ENCODE data around the gene RAVER2. TPM values are rescaled to one million over a fixed set of nuclear protein-coding genes. Genes with fewer than 3 reads are reported as not detected.

The RAVER2 gene
- total RNA-seq, 1 experiment from 2014 or later, result 13.3 TPM

GRCh38 chr1:64866689-64867088 is 121.8 kb downstream of the RAVER2 start:
- DNase-seq, result no peak
- peaks cover 3 to 13% (median 4%) of the 10 kb centered on the region in 3 experiments; a peak in 4 of 7 replicates for H3K36me3 Mint-ChIP-seq (ENCODE audit: insufficient read depth in 1 of 3, low read depth in 3 of 3)

More at GRCh38 chr1:64866689-64867088, 121.8 kb downstream of the RAVER2 start:
- Histone ChIP-seq H3K23me2 (ENCODE audit: insufficient read length, low read depth, low read length, poor library complexity, severe bottlenecking) (no peaks in the 10 kb centered on the region), H2BK15ac (ENCODE audit: low read depth, low read length) (no peak overlapping the region), H3K27ac (ENCODE audit: insufficient read length, low read depth, low read length) (no peak overlapping the region), H3K79me1 (ENCODE audit: insufficient read depth, low read depth, low read length, poor library complexity, severe bottlenecking) (no peaks in the 10 kb centered on the region), H4K91ac (ENCODE audit: insufficient read length, low read depth, low read length) (no peak overlapping the region), H2AK5ac (ENCODE audit: insufficient read length, low read length) (no peak overlapping the region), H4K20me1 (ENCODE audit: control insufficient read depth, insufficient read depth, insufficient read length) (no peaks in the 10 kb centered on the region), H3K9ac (ENCODE audit: extremely low read depth, insufficient read length, low read length) (no peak overlapping the region), H2BK5ac (ENCODE audit: insufficient read length, low read length) (no peak overlapping the region), H2AFZ (ENCODE audit: low read length) (no peak overlapping the region), H4K5ac (ENCODE audit: insufficient read length, low read depth, low read length) (no peak overlapping the region), H3K18ac (ENCODE audit: insufficient read length, low read depth, low read length) (no peak overlapping the region), H3T11ph (ENCODE audit: low read length) (no peak overlapping the region), H3K27me3 (ENCODE audit: insufficient read depth, low read length) (no peaks in the 10 kb centered on the region), H3K23ac (ENCODE audit: insufficient read length, low read depth, low read length) (no peak overlapping the region), H2BK120ac (ENCODE audit: low read depth, low read length, poor library complexity, severe bottlenecking) (no peak overlapping the region), H3K14ac (ENCODE audit: insufficient read depth, low read length) (no peak overlapping the region), H3K4me1 (ENCODE audit: insufficient read depth, low read length) (no peaks in the 10 kb centered on the region), H4K8ac (replicated peaks; ENCODE audit: insufficient read length, low read depth, low read length) (no peak overlapping the region), H3K56ac (ENCODE audit: insufficient read length, low read depth, low read length) (no peak overlapping the region), H2BK12ac (ENCODE audit: insufficient read length, low read depth, low read length) (no peak overlapping the region), H2BK20ac (ENCODE audit: low read depth, low read length, poor library complexity, severe bottlenecking) (no peak overlapping the region), H3K79me2 (ENCODE audit: insufficient read depth, low read length) (no peaks in the 10 kb centered on the region), H3K9me3 (ENCODE audit: control insufficient read depth, low read depth, low read length) (no peaks in the 10 kb centered on the region), H3K4ac (ENCODE audit: low read depth, low read length) (no peak overlapping the region), H3K4me2 (ENCODE audit: insufficient read depth, insufficient read length, low read length) (no peak overlapping the region)
- no CpG with 5 or more reads among the region's 10 CpGs for WGBS (ENCODE audit: extremely low coverage, insufficient read length, low lambda C conversion rate)
- TF ChIP-seq CTCF (conservative IDR thresholded peaks at IDR 0.05), result no peak
- no peak overlapping the region for H3K27ac Mint-ChIP-seq
- H3K9me3 Mint-ChIP-seq, result no peaks in the 10 kb centered on the region
- H3K27me3 Mint-ChIP-seq (ENCODE audit: low read depth), result no peaks in the 10 kb centered on the region
- H3K4me3 Mint-ChIP-seq, result no peak overlapping the region
- peaks cover 2 to 3% of the 10 kb centered on the region in 2 experiments for H3K4me1 Mint-ChIP-seq

All from H9 (cell line).